Measurements from ENCODE around the gene JCAD. TPM values are rescaled to one million over a fixed set of nuclear protein-coding genes. Genes with fewer than 3 reads are reported as not detected.

The JCAD gene
- total RNA-seq, 2 donors from 2014 or later = 8.3 to 113 TPM

GRCh38 chr10:30068492-30069223 lies 9.3 kb upstream of the JCAD start:
- DNase-seq (ENCODE audit: low spot score) = no peak
- TF ChIP-seq POLR2AphosphoS5 (IDR thresholded peaks at IDR 0.05) = no peak
- no peak for TF ChIP-seq POLR2A (IDR thresholded peaks at IDR 0.05)
- TF ChIP-seq, protein P1, sequence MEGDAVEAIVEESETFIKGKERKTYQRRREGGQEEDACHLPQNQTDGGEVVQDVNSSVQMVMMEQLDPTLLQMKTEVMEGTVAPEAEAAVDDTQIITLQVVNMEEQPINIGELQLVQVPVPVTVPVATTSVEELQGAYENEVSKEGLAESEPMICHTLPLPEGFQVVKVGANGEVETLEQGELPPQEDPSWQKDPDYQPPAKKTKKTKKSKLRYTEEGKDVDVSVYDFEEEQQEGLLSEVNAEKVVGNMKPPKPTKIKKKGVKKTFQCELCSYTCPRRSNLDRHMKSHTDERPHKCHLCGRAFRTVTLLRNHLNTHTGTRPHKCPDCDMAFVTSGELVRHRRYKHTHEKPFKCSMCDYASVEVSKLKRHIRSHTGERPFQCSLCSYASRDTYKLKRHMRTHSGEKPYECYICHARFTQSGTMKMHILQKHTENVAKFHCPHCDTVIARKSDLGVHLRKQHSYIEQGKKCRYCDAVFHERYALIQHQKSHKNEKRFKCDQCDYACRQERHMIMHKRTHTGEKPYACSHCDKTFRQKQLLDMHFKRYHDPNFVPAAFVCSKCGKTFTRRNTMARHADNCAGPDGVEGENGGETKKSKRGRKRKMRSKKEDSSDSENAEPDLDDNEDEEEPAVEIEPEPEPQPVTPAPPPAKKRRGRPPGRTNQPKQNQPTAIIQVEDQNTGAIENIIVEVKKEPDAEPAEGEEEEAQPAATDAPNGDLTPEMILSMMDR (IDR thresholded peaks at IDR 0.05) = no peak
- no peak overlapping the region for H3K27ac ChIP-seq
- intact Hi-C loops (cut with DNase I) = no loop called here
- WGBS = 88% methylated on average over 4 of the region's 4 CpGs
- no peaks in the 10 kb centered on the region for H3K36me3 ChIP-seq
- H3K4me1 ChIP-seq (replicated peaks) = no peaks in the 10 kb centered on the region
- no peak overlapping the region for H3K4me3 ChIP-seq
- no peaks in the 10 kb centered on the region for H3K9me3 ChIP-seq
- H3K27me3 ChIP-seq (replicated peaks; ENCODE audit: insufficient read depth) = no peaks in the 10 kb centered on the region

- no peak overlapping the region for H3K27ac ChIP-seq
- H3K4me1 ChIP-seq (replicated peaks) = no peaks in the 10 kb centered on the region
- no peak overlapping the region for H3K4me3 ChIP-seq
- H3K9me3 ChIP-seq = no peaks in the 10 kb centered on the region
- no peaks in the 10 kb centered on the region for H3K27me3 ChIP-seq (replicated peaks; ENCODE audit: insufficient read depth)
- intact Hi-C loops (cut with DNase I) = no loop called here
- TF ChIP-seq, protein P1 (IDR thresholded peaks at IDR 0.05) = no peak
- TF ChIP-seq POLR2AphosphoS5 (IDR thresholded peaks at IDR 0.05) = no peak
- TF ChIP-seq POLR2A (IDR thresholded peaks at IDR 0.05) = no peak
- 69% methylated on average over 3 of the region's 3 CpGs for WGBS
- no peak for DNase-seq (ENCODE audit: low spot score)
- no peaks in the 10 kb centered on the region for H3K36me3 ChIP-seq
Measured at GRCh38 chr10:30063099-30063498, 3.7 kb upstream of the JCAD start.

DNA sequence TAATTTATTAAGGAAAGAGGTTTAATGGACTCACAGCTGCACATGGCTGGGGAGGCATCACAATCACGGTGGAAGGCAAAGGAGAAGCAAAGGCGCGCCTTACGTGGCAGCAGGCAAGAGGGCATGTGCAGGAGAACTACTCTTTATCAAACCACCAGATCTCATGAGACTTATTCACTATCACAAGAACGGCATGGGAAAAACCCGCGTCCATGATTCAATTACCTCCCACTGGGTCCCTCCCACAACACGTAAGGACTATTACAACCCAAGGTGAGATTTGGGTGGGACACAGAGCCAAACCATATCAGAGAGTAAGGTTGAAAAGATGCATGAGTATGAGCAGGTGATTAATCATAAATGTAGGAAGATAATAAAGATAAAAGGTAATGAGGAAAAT lies 3.2 kb upstream of the JCAD start:
- H3K9me3 ChIP-seq = no peaks in the 10 kb centered on the region
- 84% methylated on average over 8 of the region's 8 CpGs for WGBS
- no peak for DNase-seq (ENCODE audit: low spot score)
- no peak overlapping the region for H3K4me3 ChIP-seq
- H3K27ac ChIP-seq = no peak overlapping the region
- H3K27me3 ChIP-seq (replicated peaks; ENCODE audit: insufficient read depth) = no peaks in the 10 kb centered on the region
- no peak for TF ChIP-seq POLR2AphosphoS5 (IDR thresholded peaks at IDR 0.05)
- TF ChIP-seq POLR2A (IDR thresholded peaks at IDR 0.05) = no peak
- TF ChIP-seq, protein P1 (IDR thresholded peaks at IDR 0.05) = no peak
- H3K4me1 ChIP-seq (replicated peaks) = no peaks in the 10 kb centered on the region
- intact Hi-C loops (cut with DNase I) = no loop called here
- H3K36me3 ChIP-seq = no peaks in the 10 kb centered on the region

- Histone ChIP-seq H3K36me3 (no peaks in the 10 kb centered on the region), H3K9me3 (no peaks in the 10 kb centered on the region), H3K4me1 (replicated peaks) (no peaks in the 10 kb centered on the region), H3K27ac (no peak overlapping the region), H3K4me3 (no peak overlapping the region), H3K27me3 (replicated peaks; ENCODE audit: insufficient read depth) (no peaks in the 10 kb centered on the region)
- DNase-seq (ENCODE audit: low spot score) = no peak
- intact Hi-C loops (cut with DNase I) = no loop called here
- WGBS = 85% methylated on average over 1 of the region's 1 CpG
- no peak for TF ChIP-seq POLR2A (IDR thresholded peaks at IDR 0.05)
- TF ChIP-seq, protein P1 (IDR thresholded peaks at IDR 0.05) = no peak
- no peak for TF ChIP-seq POLR2AphosphoS5 (IDR thresholded peaks at IDR 0.05)
Measured at GRCh38 chr10:30062090-30062489, 2.7 kb upstream of the JCAD start.

DNA sequence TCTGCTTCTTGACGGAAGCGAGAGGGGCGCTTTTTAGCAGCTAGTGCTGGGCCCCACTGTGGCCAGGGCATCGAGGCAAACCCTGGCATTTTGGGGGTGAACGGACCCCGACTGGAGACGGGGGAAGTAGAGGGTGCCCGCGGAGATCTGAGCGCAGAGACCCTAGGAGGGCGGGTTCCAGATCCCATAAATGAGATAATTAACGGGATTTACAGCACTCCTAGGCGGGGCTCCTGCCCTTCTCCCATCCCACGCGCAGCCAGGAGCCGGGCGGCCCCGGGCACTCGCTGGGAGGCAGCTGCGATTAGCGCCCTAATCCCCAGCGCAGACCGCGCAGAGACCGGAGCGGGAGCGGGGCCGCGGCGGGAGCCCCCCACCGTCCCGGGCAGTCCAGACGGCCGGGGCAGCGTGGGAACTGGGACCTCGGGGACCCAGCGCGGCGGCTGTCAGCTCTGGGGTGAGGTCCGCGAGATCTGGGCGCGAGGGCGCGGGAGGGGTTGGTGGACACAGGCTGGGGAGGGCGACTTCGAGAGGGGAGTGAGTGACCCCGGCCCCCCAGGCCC lies 735 bp downstream of the JCAD start:
- WGBS = 10% methylated on average over 24 of the region's 48 CpGs
- H3K4me1 ChIP-seq (replicated peaks) = no peaks in the 10 kb centered on the region
- no peak for TF ChIP-seq POLR2AphosphoS5 (IDR thresholded peaks at IDR 0.05)
- no peak for TF ChIP-seq POLR2A (IDR thresholded peaks at IDR 0.05)
- TF ChIP-seq, protein P1 (IDR thresholded peaks at IDR 0.05) = no peak
- peak overlapping the region; percentile 64 to 67 for H3K4me3 ChIP-seq
- H3K27me3 ChIP-seq (replicated peaks; ENCODE audit: insufficient read depth) = no peaks in the 10 kb centered on the region
- intact Hi-C loops (cut with DNase I) = no loop called here
- H3K27ac ChIP-seq = peak overlapping the region; percentile 78 to 80
- no peaks in the 10 kb centered on the region for H3K9me3 ChIP-seq
- H3K36me3 ChIP-seq = no peaks in the 10 kb centered on the region
- no peak for DNase-seq (ENCODE audit: low spot score)

Measured in prostate gland (tissue), 2 donors.